OCI-LY3 (cell line): ENCODE results near the gene SNCAIP.

Source experiments
- H2AFZ ChIP-seq: fragments of 200-600, 300-600 bp; shearing (Covaris generic); 2 replicates; pipeline ENCODE4 v1.6.0; 2014; ENCODE audit warnings: antibody characterized with exemption, low read depth, low read length
- H3K27ac ChIP-seq: fragments of 200-600, 300-600 bp; sonication (generic); 2 replicates; pipeline ENCODE4 v1.5.1; 2014; ENCODE audit warnings: mild to moderate bottlenecking, low read length, moderate library complexity, mixed read lengths
- H3K27me3 ChIP-seq: fragments of 200-600, 300-600 bp; sonication (generic); 2 replicates; pipeline ENCODE4 v1.6.1; 2014; ENCODE audit warnings: low read depth, low read length, mixed read lengths
- H3K36me3 ChIP-seq: fragments of 200-600, 300-600 bp; sonication (generic); replicated peaks from 2 replicates; pipeline ENCODE3; 2014; ENCODE audit warnings: low read depth, low read length, mixed read lengths
- H3K4me1 ChIP-seq: fragments of 300-600, 200-600 bp; sonication (generic); 2 replicates; pipeline ENCODE4 v1.6.1; 2014; ENCODE audit warnings: low read length, mixed read lengths
- H3K4me2 ChIP-seq: fragments of 200-600, 300-600 bp; sonication (generic); 2 replicates; pipeline ENCODE4 v1.6.1; 2014; ENCODE audit warnings: low read length, mixed read lengths
- H3K4me3 ChIP-seq: fragments of 300-600, 200-600 bp; sonication (generic); 2 replicates; pipeline ENCODE4 v1.5.1; 2014; ENCODE audit warnings: antibody characterized with exemption, mild to moderate bottlenecking, low read length, moderate library complexity
- H3K79me2 ChIP-seq: fragments of 300-600, 200-600 bp; shearing (Covaris generic); 2 replicates; pipeline ENCODE4 v1.6.1; 2014; ENCODE audit warnings: mild to moderate bottlenecking, low read length, mixed read lengths
- H3K9ac ChIP-seq: fragments of 300-600, 200-600 bp; shearing (Covaris generic); 2 replicates; pipeline ENCODE4 v1.6.0; 2014; ENCODE audit warnings: mild to moderate bottlenecking, low read length, moderate library complexity
- H3K9me3 ChIP-seq: fragments of 200-600, 300-600 bp; shearing (Covaris generic); 2 replicates; pipeline ENCODE4 v1.6.1; 2014; ENCODE audit warnings: low read length, mixed read lengths; ENCODE audit not compliant: insufficient read depth
- H4K20me1 ChIP-seq: fragments of 200-600, 300-600 bp; sonication (generic); 2 replicates; pipeline ENCODE4 v1.6.1; 2016; ENCODE audit warnings: low read length, mixed read lengths; ENCODE audit not compliant: insufficient read depth
- CTCF ChIP-seq: fragments of 200-600, 300-600 bp; sonication (generic); IDR thresholded peaks from 2 replicates; pipeline ENCODE4 v1.5.1; 2014; ENCODE audit warnings: antibody characterized with exemption, low read length, low read depth
- EZH2phosphoT487 ChIP-seq: fragments of 200-600 bp; shearing (Covaris generic); IDR thresholded peaks from 2 replicates; pipeline ENCODE4 v1.6.1; 2018; ENCODE audit warnings: antibody characterized with exemption, mixed run types, low read depth

Gene SNCAIP

GRCh38 chr5:122469384-122469919 lies 157.4 kb downstream of the SNCAIP start:
- Histone ChIP-seq H3K4me3 (no peak overlapping the region), H3K9me3 (no peaks in the 10 kb centered on the region), H4K20me1 (no peaks in the 10 kb centered on the region), H3K79me2 (no peaks in the 10 kb centered on the region), H3K4me1 (no peaks in the 10 kb centered on the region), H3K36me3 (no peaks in the 10 kb centered on the region), H3K27ac (no peak overlapping the region), H3K4me2 (no peak overlapping the region), H2AFZ (no peak overlapping the region), H3K9ac (no peak overlapping the region), H3K27me3 (no peaks in the 10 kb centered on the region)
- TF ChIP-seq CTCF (no peak), EZH2phosphoT487 (no peak)

- Histone ChIP-seq H4K20me1 (no peaks in the 10 kb centered on the region), H3K4me1 (no peaks in the 10 kb centered on the region), H3K27me3 (no peaks in the 10 kb centered on the region), H3K9me3 (no peaks in the 10 kb centered on the region), H3K36me3 (no peaks in the 10 kb centered on the region), H3K9ac (no peak overlapping the region), H3K4me2 (no peak overlapping the region), H3K4me3 (no peak overlapping the region), H2AFZ (no peak overlapping the region), H3K27ac (no peak overlapping the region), H3K79me2 (no peaks in the 10 kb centered on the region)
- TF ChIP-seq CTCF: no peak
- no peak for TF ChIP-seq EZH2phosphoT487
Measured at GRCh38 chr5:122470365-122470764, 158.3 kb downstream of the SNCAIP start.

GRCh38 chr5:122471031-122471751 lies 159.2 kb downstream of the SNCAIP start:
- Histone ChIP-seq H3K4me3 (no peak overlapping the region), H3K4me2 (no peak overlapping the region), H3K36me3 (no peaks in the 10 kb centered on the region), H3K9me3 (no peaks in the 10 kb centered on the region), H3K9ac (no peak overlapping the region), H2AFZ (no peak overlapping the region), H3K27ac (no peak overlapping the region), H3K79me2 (no peaks in the 10 kb centered on the region), H4K20me1 (no peaks in the 10 kb centered on the region), H3K4me1 (no peaks in the 10 kb centered on the region), H3K27me3 (no peaks in the 10 kb centered on the region)
- no peak for TF ChIP-seq CTCF
- no peak for TF ChIP-seq EZH2phosphoT487

- Histone ChIP-seq H4K20me1 (no peaks in the 10 kb centered on the region), H3K9ac (no peak overlapping the region), H3K4me3 (no peak overlapping the region), H3K27ac (no peak overlapping the region), H3K36me3 (no peaks in the 10 kb centered on the region), H2AFZ (no peak overlapping the region), H3K27me3 (no peaks in the 10 kb centered on the region), H3K9me3 (no peaks in the 10 kb centered on the region), H3K4me2 (no peak overlapping the region), H3K79me2 (no peaks in the 10 kb centered on the region), H3K4me1 (no peaks in the 10 kb centered on the region)
- TF ChIP-seq EZH2phosphoT487 (no peak), CTCF (no peak)
Measured at GRCh38 chr5:122471752-122472061, 159.7 kb downstream of the SNCAIP start.
